Ovary (tissue), 9 donors: ENCODE measurements around the gene ATG14. TPM values are rescaled to one million over a fixed set of nuclear protein-coding genes. Genes with fewer than 3 reads are reported as not detected.
A peak's percentile ranks its signal among the peaks of the same experiment; 100 is the strongest.

Source experiments
- DNase-seq, 5 donors: peaks; one replicate each; pipeline ENCODE4 v3.0.0-alpha.2; 2019 to 2020
- H3K27ac ChIP-seq, 2 donors: fragments of 200-600 bp; one replicate each; pipeline versions ENCODE4 v1.5.1 to v1.8.0; 2019 to 2022
- H3K27me3 ChIP-seq: fragments of 200-600 bp; one replicate; pipeline ENCODE4 v1.8.0; 2022
- H3K36me3 ChIP-seq: fragments of 200-600 bp; sonication (generic); one replicate; pipeline ENCODE4 v1.5.1; 2019
- H3K4me1 ChIP-seq: one replicate; pipeline ENCODE4 v1.8.1; 2013; ENCODE audit warnings: mild to moderate bottlenecking, moderate library complexity; ENCODE audit not compliant: insufficient read depth
- H3K4me3 ChIP-seq: fragments of 200-600 bp; sonication (generic); one replicate; pipeline ENCODE4 v1.5.1; 2017
- H3K9me3 ChIP-seq, 2 donors: fragments of 200-600 bp in 1 of 2; sonication (generic) in 1 of 2; one replicate each; pipeline versions ENCODE4 v1.5.1 to v1.8.1; 2013 to 2019; ENCODE audit warnings: mild to moderate bottlenecking in 1 of 2, moderate library complexity in 1 of 2
- CTCF ChIP-seq, 3 donors: fragments of 450-650 bp in 2 of 3; fragments of 200-600 bp in 1 of 3; IDR thresholded peaks; one replicate each; pipeline versions ENCODE4 v1.5.1 to v1.8.0; 2016 to 2022; ENCODE audit warnings: antibody characterized with exemption in 3 of 3, mild to moderate bottlenecking in 1 of 3
- EP300 ChIP-seq: sonication (generic); formaldehyde crosslinking; IDR thresholded peaks from one replicate; pipeline ENCODE4 v1.6.1; 2017; ENCODE audit warnings: antibody characterized with exemption
- POLR2A ChIP-seq: fragments of 450-650 bp; IDR thresholded peaks from one replicate; pipeline ENCODE4 v1.6.1; 2017; ENCODE audit warnings: antibody characterized with exemption, mild to moderate bottlenecking, moderate library complexity
- WGBS, 3 donors: extraction: QIAGEN DNeasy Blood & Tissue Kit in 1 of 3; methylation state at CpG; one replicate each; pipeline versions ENCODE4 v1.1.5 to v1.1.7; 2013 to 2017; 5-methylcytosine and 5-hydroxymethylcytosine counted together
- intact Hi-C, 4 donors: fragments of 100-400 bp; cut with DNase I; formaldehyde crosslinking; loops; one replicate each; pipeline versions ENCODE4 v1.11.0 to v1.15.1; 2022 to 2023
- polyA plus RNA-seq, 2 donors: library from polyadenylated mRNA; stranded (reverse); fragments of 200-250 nt in 1 of 2; fragments of 350-450 nt in 1 of 2; fragmentation: Illumina TruSeq in 1 of 2; extraction: RNeasy Lipid Tissue Mini Kit (QIAGEN cat#74804) in 1 of 2; gene quantifications; one replicate each; pipeline ENCODE4 v1.2.3, GENCODE V29; 2013 to 2014
- total RNA-seq, 7 donors: library from RNA; depleted of rRNA in 2 of 7; stranded (reverse); fragments of >200 nt in 2 of 7; fragmentation: NEBNext Ultra II Directional in 3 of 7; extraction: Animal tissue kit (Norgen Biotek cat#: 25700) in 3 of 7; gene quantifications; one replicate each; pipeline versions ENCODE4 v1.1.0 to v1.2.4, GENCODE V29; 2016 to 2023
- donor health status: DM: no; HTN: no; CAD: no; lungs with moderate emphysema.
- donor health status: DM: no; HTN: no; CAD: no.
- donor health status: Bipolar disorder and iron deficiency.
- donor health status: DM: yes; HTN: yes; CAD: no.
- donor health status: DM: no; HTN: no; CAD: no.
- donor health status: DM: yes; HTN: yes; CAD: no.

ATG14 gene
- total and polyA plus RNA-seq, 9 donors, result 9.5 to 22.5 (median 12.1) TPM

DNA sequence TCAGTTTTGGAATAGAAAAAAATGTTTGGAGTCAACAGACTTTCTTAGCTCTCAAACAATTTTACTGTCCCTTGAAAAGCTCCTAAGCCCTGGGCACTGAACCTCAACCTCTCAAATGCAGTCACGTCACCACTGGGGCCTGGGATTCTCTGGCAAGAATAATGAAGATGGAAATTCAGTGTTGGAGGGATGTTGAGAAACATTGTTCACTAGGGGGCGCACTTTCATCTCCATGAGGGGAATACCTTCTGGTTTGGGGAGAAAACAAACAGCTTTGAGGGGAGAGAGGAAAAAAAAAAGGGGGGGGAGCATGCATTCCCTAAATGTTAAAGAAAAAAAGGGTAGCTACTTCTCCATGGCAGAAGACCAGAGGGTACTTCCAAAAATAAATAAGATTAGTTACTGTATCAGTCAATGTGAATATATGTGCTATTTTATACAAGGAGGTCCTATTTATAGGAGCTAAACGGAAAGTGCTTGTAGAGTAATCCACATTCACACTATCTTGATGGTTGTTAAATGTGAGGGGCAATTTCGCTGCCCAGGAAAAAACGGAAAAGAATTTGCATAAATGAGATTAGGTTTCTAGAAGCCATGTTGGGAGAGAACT, 34.6 kb upstream of the ATG14 start:
- H3K36me3 ChIP-seq, result no peaks in the 10 kb centered on the region
- H3K4me1 ChIP-seq, result no peaks in the 10 kb centered on the region
- no peak overlapping the region for H3K27ac ChIP-seq
- peak in 3 of 5 donors; percentile 40 to 65 (median 41) for DNase-seq
- 29 to 39% (median 33%) methylated on average over 5 of the region's 5 CpGs for WGBS, 3 donors
- no peaks in the 10 kb centered on the region for H3K27me3 ChIP-seq
- intact Hi-C loops, result loop anchor here in 2 of 4 donors (10.0 kb wide), 1 partner anchor 1029 kb away; no protein-coding TSS in a partner anchor
- H3K9me3 ChIP-seq, result no peaks in the 10 kb centered on the region
- no peak overlapping the region for H3K4me3 ChIP-seq
- peak in 2 of 3 donors; percentile 9 to 29 for TF ChIP-seq CTCF (IDR thresholded peaks at IDR 0.05)
- no peak for TF ChIP-seq EP300

GRCh38 chr14:55441286-55441685, 29.7 kb upstream of the ATG14 start:
- intact Hi-C loops, result loop anchor here in 2 of 4 donors (10.0 kb wide), 1 partner anchor 1034 kb away; no protein-coding TSS in a partner anchor
- Histone ChIP-seq H3K9me3 (no peaks in the 10 kb centered on the region), H3K36me3 (no peaks in the 10 kb centered on the region), H3K27me3 (no peaks in the 10 kb centered on the region), H3K27ac (no peak overlapping the region), H3K4me1 (no peaks in the 10 kb centered on the region), H3K4me3 (no peak overlapping the region)
- TF ChIP-seq POLR2A (no peak), CTCF (IDR thresholded peaks at IDR 0.05) (no peak), EP300 (no peak)
- 89 to 92% (median 91%) methylated on average over 9 of the region's 9 CpGs for WGBS, 3 donors
- no peak for DNase-seq

DNA sequence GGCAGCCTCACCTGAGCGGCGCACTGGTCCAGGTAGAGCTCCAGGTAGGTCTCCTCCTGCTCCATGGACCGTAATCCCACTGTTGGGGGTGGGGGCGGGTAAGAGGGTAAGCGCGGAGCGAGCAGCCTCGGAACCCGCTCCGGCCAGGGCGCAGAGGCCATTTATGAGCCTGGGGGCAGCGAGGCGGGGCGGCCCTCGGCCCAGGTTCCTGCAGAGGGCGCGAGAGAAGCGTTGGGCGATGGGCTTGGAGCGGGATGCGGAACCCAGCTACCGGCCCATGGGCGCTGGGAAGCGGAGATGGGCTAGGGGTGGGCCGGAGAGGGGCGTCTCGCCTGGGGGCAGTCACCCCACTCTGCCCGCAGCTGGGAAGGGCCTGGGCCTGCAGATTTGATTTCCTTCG, 28.8 kb upstream of the ATG14 start, which contains the start of gene TBPL2:
TBPL2 (minus strand) TSS at position 232 of the 400 bp plus-strand sequence; CDS start at position 65, 167 bp downstream.
- DNase-seq, result no peak
- H3K27me3 ChIP-seq, result no peaks in the 10 kb centered on the region
- H3K9me3 ChIP-seq, result no peaks in the 10 kb centered on the region
- no peaks in the 10 kb centered on the region for H3K4me1 ChIP-seq
- 32 to 40% (median 38%) methylated on average over 26 to 29 of the region's 29 CpGs for WGBS, 3 donors
- H3K27ac ChIP-seq, result no peak within 1 kb of the TSS
- H3K4me3 ChIP-seq, result no peak within 1 kb of the TSS
- no peaks in the 10 kb centered on the region for H3K36me3 ChIP-seq
- no peak for TF ChIP-seq EP300
- no peak for TF ChIP-seq CTCF (IDR thresholded peaks at IDR 0.05)
- TF ChIP-seq POLR2A, result no peak
- intact Hi-C loops, result loop anchor here in 2 of 4 donors (10.0 kb wide), 1 partner anchor 1034 kb away; no protein-coding TSS in a partner anchor

GRCh38 chr14:55438066-55438683, 26.5 kb upstream of the ATG14 start:
- peak in 1 of 5 donors; percentile 44 for DNase-seq
- H3K27ac ChIP-seq, result no peak overlapping the region
- WGBS, 3 donors, result 35 to 40% (median 35%) methylated on average over 10 of the region's 10 CpGs
- no peak overlapping the region for H3K4me3 ChIP-seq
- H3K9me3 ChIP-seq, result no peaks in the 10 kb centered on the region
- no peaks in the 10 kb centered on the region for H3K27me3 ChIP-seq
- H3K4me1 ChIP-seq, result no peaks in the 10 kb centered on the region
- TF ChIP-seq EP300 (no peak), CTCF (IDR thresholded peaks at IDR 0.05) (peak in 2 of 3 donors; percentile 40 to 57), POLR2A (no peak)
- intact Hi-C loops, result no loop called here
- no peaks in the 10 kb centered on the region for H3K36me3 ChIP-seq
